ENCODE data around the gene ZNF385B. TPM values are rescaled to one million over a fixed set of nuclear protein-coding genes. Genes with fewer than 3 reads are reported as not detected.

The ZNF385B gene
- total and polyA plus RNA-seq, 9 of the 15 experiments (the other 6 are each of a cell fraction or from before 2014, with no cell fraction given): 0.50 TPM; not detected in 8

GRCh38 chr2:179685146-179685545 lies 176.3 kb downstream of the ZNF385B start:
- DNase-seq (ENCODE audit: extremely low read depth in 1 of 4, low spot score in 3 of 4) (no peak), ATAC-seq (no peak), FAIRE-seq (no peak)
- BruUV-seq (replicated peaks): no TSS peak
- Histone ChIP-seq H3K9me1 (ENCODE audit: control insufficient read depth, insufficient read depth, low read length) (no peaks in the 10 kb centered on the region), H3K27me3 (ENCODE audit: control insufficient read depth in 2 of 2, insufficient read depth in 2 of 2, low read length in 2 of 2) (no peaks in the 10 kb centered on the region), H4K20me1 (replicated peaks; ENCODE audit: control insufficient read depth, insufficient read depth, low read length) (no peaks in the 10 kb centered on the region), H3K27ac (ENCODE audit: extremely low read depth, low read depth, low read length) (no peak overlapping the region), H3K9ac (ENCODE audit: insufficient read depth in 1 of 2, low read depth in 2 of 2, low read length in 2 of 2) (no peak overlapping the region), H3K4me2 (ENCODE audit: insufficient read depth, low read length) (no peak overlapping the region), H3K9me3 (replicated peaks; ENCODE audit: control insufficient read depth, insufficient read depth, low read depth, low read length) (no peaks in the 10 kb centered on the region), H3K4me1 (replicated peaks in 1 of 2; ENCODE audit: control insufficient read depth in 2 of 2, insufficient read depth in 2 of 2, low read length in 2 of 2) (no peaks in the 10 kb centered on the region), H2AFZ (ENCODE audit: low read depth, low read length) (no peak overlapping the region), H3K4me3 (no peak overlapping the region), H3K36me3 (ENCODE audit: control insufficient read depth, insufficient read depth, low read length) (no peaks in the 10 kb centered on the region), H3K79me2 (ENCODE audit: control insufficient read depth, insufficient read depth, low read length) (no peaks in the 10 kb centered on the region)
- in situ Hi-C loops (cut with MboI): no loop called here
- intact Hi-C loops (cut with micrococcal nuclease): no loop called here
- WGBS (ENCODE audit: insufficient coverage, low coverage, missing lambda C conversion rate): 0% methylated on average over 1 of the region's 1 CpG
- ChIA-PET POLR2A (no interaction called here), CTCF (ENCODE audit: low intra/inter-chr PET ratio) (no interaction called here)
- no peak for TF ChIP-seq KLF10 (CRISPR knock-in tag; IDR thresholded peaks at IDR 0.05)
- no peak for TF ChIP-seq L3MBTL2 (IDR thresholded peaks at IDR 0.05)
- no peak for TF ChIP-seq CTCF (IDR thresholded peaks at IDR 0.05 in 2 of 3, conservative IDR thresholded peaks at IDR 0.05 in 1 of 3; ENCODE audit: insufficient read depth in 2 of 3, low read depth in 1 of 3, low read length in 3 of 3)
- TF ChIP-seq, protein P1, sequence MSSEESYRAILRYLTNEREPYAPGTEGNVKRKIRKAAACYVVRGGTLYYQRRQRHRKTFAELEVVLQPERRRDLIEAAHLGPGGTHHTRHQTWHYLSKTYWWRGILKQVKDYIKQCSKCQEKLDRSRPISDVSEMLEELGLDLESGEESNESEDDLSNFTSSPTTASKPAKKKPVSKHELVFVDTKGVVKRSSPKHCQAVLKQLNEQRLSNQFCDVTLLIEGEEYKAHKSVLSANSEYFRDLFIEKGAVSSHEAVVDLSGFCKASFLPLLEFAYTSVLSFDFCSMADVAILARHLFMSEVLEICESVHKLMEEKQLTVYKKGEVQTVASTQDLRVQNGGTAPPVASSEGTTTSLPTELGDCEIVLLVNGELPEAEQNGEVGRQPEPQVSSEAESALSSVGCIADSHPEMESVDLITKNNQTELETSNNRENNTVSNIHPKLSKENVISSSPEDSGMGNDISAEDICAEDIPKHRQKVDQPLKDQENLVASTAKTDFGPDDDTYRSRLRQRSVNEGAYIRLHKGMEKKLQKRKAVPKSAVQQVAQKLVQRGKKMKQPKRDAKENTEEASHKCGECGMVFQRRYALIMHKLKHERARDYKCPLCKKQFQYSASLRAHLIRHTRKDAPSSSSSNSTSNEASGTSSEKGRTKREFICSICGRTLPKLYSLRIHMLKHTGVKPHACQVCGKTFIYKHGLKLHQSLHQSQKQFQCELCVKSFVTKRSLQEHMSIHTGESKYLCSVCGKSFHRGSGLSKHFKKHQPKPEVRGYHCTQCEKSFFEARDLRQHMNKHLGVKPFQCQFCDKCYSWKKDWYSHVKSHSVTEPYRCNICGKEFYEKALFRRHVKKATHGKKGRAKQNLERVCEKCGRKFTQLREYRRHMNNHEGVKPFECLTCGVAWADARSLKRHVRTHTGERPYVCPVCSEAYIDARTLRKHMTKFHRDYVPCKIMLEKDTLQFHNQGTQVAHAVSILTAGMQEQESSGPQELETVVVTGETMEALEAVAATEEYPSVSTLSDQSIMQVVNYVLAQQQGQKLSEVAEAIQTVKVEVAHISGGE (CRISPR knock-in tag; IDR thresholded peaks at IDR 0.05): no peak
- no peak for TF ChIP-seq RBM17 (IDR thresholded peaks at IDR 0.05; ENCODE audit: borderline replicate concordance, low read depth, low read length)
- TF ChIP-seq, protein P2, sequence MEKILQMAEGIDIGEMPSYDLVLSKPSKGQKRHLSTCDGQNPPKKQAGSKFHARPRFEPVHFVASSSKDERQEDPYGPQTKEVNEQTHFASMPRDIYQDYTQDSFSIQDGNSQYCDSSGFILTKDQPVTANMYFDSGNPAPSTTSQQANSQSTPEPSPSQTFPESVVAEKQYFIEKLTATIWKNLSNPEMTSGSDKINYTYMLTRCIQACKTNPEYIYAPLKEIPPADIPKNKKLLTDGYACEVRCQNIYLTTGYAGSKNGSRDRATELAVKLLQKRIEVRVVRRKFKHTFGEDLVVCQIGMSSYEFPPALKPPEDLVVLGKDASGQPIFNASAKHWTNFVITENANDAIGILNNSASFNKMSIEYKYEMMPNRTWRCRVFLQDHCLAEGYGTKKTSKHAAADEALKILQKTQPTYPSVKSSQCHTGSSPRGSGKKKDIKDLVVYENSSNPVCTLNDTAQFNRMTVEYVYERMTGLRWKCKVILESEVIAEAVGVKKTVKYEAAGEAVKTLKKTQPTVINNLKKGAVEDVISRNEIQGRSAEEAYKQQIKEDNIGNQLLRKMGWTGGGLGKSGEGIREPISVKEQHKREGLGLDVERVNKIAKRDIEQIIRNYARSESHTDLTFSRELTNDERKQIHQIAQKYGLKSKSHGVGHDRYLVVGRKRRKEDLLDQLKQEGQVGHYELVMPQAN (IDR thresholded peaks at IDR 0.05; ENCODE audit: borderline replicate concordance): no peak
- TF ChIP-seq ZNF143 (CRISPR knock-in tag; IDR thresholded peaks at IDR 0.05): no peak
- no peak for TF ChIP-seq CHD2 (IDR thresholded peaks at IDR 0.05; ENCODE audit: low read depth, low read length)
- TF ChIP-seq, protein P3, sequence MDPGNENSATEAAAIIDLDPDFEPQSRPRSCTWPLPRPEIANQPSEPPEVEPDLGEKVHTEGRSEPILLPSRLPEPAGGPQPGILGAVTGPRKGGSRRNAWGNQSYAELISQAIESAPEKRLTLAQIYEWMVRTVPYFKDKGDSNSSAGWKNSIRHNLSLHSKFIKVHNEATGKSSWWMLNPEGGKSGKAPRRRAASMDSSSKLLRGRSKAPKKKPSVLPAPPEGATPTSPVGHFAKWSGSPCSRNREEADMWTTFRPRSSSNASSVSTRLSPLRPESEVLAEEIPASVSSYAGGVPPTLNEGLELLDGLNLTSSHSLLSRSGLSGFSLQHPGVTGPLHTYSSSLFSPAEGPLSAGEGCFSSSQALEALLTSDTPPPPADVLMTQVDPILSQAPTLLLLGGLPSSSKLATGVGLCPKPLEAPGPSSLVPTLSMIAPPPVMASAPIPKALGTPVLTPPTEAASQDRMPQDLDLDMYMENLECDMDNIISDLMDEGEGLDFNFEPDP (CRISPR knock-in tag; IDR thresholded peaks at IDR 0.05): no peak
- TF ChIP-seq ARHGAP35 (IDR thresholded peaks at IDR 0.05; ENCODE audit: partially characterized antibody): no peak
- no peak for TF ChIP-seq ATF1 (CRISPR knock-in tag; IDR thresholded peaks at IDR 0.05)
- no peak for TF ChIP-seq ATF1 (tag; IDR thresholded peaks at IDR 0.05)
- TF ChIP-seq ZNF212 (CRISPR knock-in tag; IDR thresholded peaks at IDR 0.05): no peak
- no peak for TF ChIP-seq ESRRA (IDR thresholded peaks at IDR 0.05; ENCODE audit: borderline replicate concordance, low read depth)
- no peak for TF ChIP-seq SRSF7 (optimal IDR thresholded peaks at IDR 0.05; ENCODE audit: low read depth, low read length)
